AG20443 (cell line): ENCODE measurements around the gene TMEM120A.
A peak's percentile ranks its signal among the peaks of the same experiment; 100 is the strongest.
"Not testable (repeated sequence)": the region's sequence is repeated elsewhere in the genome, so short reads cannot be mapped to it uniquely, and the experiment has no call there.

Experiments used
- DNase-seq: peaks from one replicate; pipeline ENCODE4 v3.0.0; 2012; ENCODE audit warnings: low spot score, mixed read lengths

The TMEM120A gene

GRCh38 chr7:75994388-75995051 is at the start of gene TMEM120A:
TSS of gene TMEM120A (minus strand) at chr7:75994595. CDS start at chr7:75994570, 25 bp downstream.
- peak; percentile 100 for DNase-seq

GRCh38 chr7:76040126-76040525 is 45.7 kb upstream of the TMEM120A start:
- DNase-seq, result no peak

- peak; percentile 91 for DNase-seq
These were observed 42.9 kb upstream of the TMEM120A start for GRCh38 chr7:76037310-76037709.

- no peak for DNase-seq
These were observed 37.6 kb upstream of the TMEM120A start for GRCh38 chr7:76031964-76032363.

- not testable (repeated sequence) for DNase-seq
These were observed 35.3 kb upstream of the TMEM120A start for GRCh38 chr7:76029682-76030081.

GRCh38 chr7:76023002-76023401 is 28.6 kb upstream of the TMEM120A start:
- no peak for DNase-seq

GRCh38 chr7:76022026-76022780 is 27.8 kb upstream of the TMEM120A start:
- DNase-seq, result no peak

GRCh38 chr7:76020031-76020714 is 25.8 kb upstream of the TMEM120A start:
- DNase-seq, result peak; percentile 86

GRCh38 chr7:76018520-76018919 is 24.1 kb upstream of the TMEM120A start:
- DNase-seq, result not testable (repeated sequence)

GRCh38 chr7:76016191-76016947 is 22.0 kb upstream of the TMEM120A start:
- no peak for DNase-seq

GRCh38 chr7:76011442-76011861 is 17.1 kb upstream of the TMEM120A start:
- peak; percentile 88 for DNase-seq

GRCh38 chr7:76009672-76010600 is 15.5 kb upstream of the TMEM120A start:
- DNase-seq, result peak; percentile 4

- no peak for DNase-seq
These were observed 13.8 kb upstream of the TMEM120A start for GRCh38 chr7:76008156-76008687.

- peak; percentile 0 for DNase-seq
These were observed 10.6 kb upstream of the TMEM120A start for GRCh38 chr7:76005004-76005403.

GRCh38 chr7:76003351-76003750 is 9.0 kb upstream of the TMEM120A start:
- DNase-seq, result peak; percentile 1

- DNase-seq, result peak; percentile 1
These were observed 8.4 kb upstream of the TMEM120A start for GRCh38 chr7:76002822-76003221.

- DNase-seq, result peak; percentile 1
These were observed 7.7 kb upstream of the TMEM120A start for GRCh38 chr7:76002139-76002538.

- peak; percentile 4 for DNase-seq
These were observed 6.2 kb upstream of the TMEM120A start for GRCh38 chr7:76000566-76000965.

- DNase-seq, result no peak
These were observed 3.6 kb upstream of the TMEM120A start for GRCh38 chr7:75998038-75998437.

- peak; percentile 1 for DNase-seq
These were observed 2.1 kb upstream of the TMEM120A start for GRCh38 chr7:75996476-75996875.

GRCh38 chr7:75995996-75996395 is 1.6 kb upstream of the TMEM120A start:
- DNase-seq, result peak; percentile 1
